Measurements from ENCODE around the gene ARHGAP15. TPM values are rescaled to one million over a fixed set of nuclear protein-coding genes. Genes with fewer than 3 reads are reported as not detected.

ARHGAP15 gene
- total RNA-seq, 1 donor from 2014 or later = 191 TPM

DNA sequence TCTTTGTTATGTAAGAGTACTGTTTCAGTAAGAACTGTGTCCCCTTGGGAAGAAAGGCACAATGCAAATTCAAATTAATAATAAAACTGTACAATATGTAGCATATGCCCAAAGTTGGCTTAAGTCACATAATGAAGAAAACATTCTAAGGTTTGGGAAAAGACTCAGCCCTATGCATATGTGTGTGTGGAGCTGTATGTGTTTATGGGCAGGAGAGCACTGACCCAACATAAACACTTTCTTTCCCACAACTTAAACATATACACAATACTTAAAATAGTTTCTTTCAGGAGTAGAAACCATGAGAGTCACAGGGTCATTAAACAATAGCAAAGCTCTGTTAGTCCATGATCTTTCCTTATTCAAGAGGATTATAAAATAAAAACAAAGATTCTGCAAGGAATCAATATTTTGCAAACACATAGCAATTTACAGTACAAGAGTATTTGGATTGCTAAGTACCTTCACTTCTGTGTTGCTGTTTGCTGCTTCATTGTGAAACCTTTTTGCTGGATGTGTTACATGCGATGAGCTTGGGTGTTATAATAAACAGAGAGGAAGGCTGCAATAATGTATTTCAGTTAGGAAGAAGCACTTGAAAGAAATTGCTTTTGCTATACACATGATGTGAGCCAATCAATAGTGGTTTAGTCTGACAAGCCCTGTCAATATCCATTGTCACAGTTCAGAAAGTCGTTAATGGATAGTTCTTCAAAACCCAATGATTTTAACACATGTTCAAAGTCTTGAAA is 347.3 kb downstream of the ARHGAP15 start:
- intact Hi-C loops (cut with micrococcal nuclease) = no loop called here

DNA sequence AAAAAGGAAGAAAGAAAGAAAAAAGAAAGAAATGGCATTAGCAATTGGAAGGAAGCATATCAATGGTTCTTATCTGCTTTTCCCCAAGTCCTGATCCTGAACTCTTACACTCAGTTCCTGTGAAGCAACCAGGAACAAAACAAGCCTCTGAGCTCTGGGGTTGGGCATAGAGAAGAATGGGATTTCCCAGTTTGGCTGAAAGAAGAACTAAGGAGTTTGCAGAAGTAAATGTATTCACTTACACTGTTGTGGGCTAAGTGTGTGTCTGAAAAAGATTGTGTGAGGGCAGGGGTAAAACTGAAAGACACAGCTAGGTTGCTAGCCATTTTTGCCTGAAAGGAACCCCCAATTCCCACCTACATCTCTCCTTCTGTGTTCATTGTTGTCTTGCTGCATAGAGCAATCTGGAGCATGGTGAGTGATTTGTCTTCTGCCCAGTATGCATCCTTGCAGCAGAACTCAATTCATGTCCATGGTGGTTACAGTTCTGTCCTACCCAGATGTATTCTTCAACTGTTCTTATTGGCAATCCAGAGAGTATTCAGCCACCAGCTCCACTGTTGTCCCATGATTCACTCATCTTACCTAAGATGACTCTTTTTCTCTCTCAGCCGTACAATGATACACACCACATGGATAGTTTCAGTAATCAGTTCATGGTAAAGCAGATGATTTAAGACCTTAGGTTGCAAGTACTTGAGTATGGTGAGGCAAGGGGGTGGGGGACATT is 348.7 kb downstream of the ARHGAP15 start:
- intact Hi-C loops (cut with micrococcal nuclease) = no loop called here

DNA sequence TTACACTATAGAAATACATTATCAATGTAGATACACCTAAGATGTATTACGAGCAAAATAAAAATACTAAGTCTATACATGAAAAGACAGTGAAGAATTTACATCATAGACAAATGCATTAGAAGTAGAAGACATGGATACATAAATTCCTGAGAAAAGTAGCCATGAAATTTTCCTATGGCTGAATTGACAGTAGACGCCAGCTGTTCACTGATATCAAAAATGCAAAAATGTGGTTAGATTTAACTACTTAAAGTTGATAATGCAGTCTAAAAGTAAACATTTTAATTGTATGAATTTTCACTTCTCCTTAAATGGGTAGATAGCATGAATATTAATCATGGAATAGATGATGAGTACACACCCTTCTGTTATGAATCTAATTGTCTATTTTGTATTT is 350.9 kb downstream of the ARHGAP15 start:
- intact Hi-C loops (cut with micrococcal nuclease) = no loop called here

DNA sequence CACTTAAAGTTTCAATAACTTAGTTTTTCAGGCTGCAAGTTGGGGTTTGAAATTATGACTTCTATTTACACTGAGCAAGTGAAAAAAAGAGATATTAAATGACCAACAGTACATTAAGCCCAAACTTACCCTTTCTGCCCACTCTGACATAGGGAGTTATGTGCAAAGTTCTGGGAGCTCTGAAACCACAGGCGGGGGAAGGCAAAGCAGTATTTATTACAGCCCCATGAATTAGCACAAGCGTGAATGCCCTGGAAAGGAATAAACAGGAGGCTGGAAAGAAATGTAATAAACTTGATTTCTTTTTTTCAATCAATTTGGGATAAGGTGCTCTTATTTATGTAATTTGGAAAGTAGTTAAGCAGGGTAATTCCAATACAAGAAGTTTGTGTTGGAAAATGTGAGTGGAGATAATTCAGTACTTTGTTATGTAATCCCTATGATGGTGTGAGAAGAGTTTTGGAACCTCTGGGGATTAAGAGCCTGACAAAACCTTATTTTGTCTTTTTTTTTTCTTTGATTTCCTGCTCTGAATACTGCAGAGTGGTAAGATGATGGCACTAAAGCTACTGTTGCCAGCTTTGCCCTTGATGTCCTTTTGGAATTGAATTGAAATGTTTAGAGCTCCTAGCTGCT is 351.5 kb downstream of the ARHGAP15 start:
- intact Hi-C loops (cut with micrococcal nuclease) = no loop called here

DNA sequence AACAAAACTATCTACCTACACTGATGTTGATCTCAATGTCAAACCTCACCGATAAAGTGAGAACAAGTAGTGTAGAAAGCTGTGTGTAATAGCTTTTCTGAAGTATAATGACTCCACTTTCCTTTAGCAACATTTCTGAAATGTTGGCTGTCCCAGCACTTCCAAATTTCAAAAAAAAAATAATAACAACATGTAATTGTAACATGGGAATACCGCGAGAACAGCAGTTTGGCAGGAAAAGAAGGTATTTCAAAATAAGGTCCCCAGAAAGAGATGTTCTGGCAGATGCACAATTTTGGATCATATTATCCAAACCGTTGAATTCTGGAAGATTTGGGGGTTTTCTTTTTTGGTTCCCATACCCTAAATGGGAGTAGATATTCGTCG is 352.0 kb downstream of the ARHGAP15 start:
- intact Hi-C loops (cut with micrococcal nuclease) = no loop called here

DNA sequence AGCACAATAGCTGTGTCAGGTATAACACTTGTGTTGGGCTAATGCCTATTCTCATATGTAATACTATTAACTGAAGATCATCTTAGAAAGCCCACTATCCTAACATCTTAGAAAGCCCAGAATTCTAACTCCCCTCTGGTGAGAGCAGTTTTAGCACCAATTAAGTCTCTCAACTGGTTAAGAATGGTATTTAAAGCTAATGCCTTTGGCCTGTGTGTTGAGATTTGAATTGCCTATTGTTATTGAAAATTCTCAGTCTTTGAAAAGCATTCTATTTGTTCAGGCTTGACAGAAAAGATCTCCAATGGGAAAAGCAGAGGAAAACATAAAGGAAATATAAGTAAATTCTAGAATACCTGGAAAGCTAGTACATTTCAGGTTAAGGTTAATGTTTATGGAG is 352.5 kb downstream of the ARHGAP15 start:
- intact Hi-C loops (cut with micrococcal nuclease) = no loop called here

DNA sequence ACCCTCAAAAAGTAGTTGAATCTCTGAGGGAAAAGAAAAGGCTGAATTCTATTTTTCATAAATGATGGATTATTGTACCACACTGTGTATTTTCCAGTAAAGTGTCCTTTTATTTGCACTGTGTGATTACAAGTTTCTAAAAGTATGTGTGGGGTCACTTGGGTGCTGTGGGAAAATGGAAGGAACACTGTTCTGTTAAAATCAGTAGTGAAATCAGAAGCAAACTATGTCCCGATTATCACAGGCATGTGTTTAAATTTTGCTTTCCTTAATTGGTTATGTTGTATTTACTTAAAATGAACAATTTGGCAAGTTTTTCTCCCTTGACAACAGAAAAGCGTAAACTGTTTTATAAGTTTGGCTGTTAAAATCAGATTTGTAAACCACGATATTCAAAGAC is 353.1 kb downstream of the ARHGAP15 start:
- intact Hi-C loops (cut with micrococcal nuclease) = no loop called here

DNA sequence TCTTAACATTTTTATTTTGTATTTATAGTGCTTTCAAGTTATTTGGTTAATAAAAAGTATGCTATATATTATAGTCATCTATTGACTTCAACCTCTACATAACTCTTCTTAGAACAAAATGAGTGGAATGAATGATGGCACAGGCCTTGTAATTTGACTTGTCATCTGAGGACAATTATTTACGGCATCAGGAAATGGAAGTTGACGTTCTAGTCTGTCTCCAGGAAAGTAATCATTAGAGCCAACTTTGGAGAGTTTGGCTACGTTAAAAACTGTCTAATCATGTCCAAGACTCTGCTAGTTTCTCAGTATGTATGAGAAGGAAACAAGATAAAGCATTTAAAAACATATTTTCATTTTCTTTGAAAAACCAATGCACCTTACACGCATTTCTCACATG is 353.6 kb downstream of the ARHGAP15 start:
- intact Hi-C loops (cut with micrococcal nuclease) = no loop called here

DNA sequence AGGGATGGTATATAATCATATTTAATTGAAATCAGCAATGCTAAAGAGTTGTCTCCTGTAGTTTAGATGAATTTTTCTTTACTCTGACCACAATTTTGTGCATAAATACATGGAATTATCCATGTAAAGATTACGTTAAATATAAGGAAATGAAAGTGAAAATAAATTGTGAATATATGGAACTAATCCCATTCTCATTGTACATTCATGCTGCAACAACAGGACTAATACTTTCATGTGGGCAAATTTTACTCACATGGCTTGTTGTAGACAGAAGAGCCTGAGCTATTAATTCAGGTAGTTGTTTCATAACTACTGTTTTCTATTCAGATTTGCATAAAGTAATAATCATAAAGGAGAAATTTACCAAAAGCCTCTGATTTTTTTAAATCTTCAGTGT is 357.8 kb downstream of the ARHGAP15 start:
- intact Hi-C loops (cut with micrococcal nuclease) = no loop called here

DNA sequence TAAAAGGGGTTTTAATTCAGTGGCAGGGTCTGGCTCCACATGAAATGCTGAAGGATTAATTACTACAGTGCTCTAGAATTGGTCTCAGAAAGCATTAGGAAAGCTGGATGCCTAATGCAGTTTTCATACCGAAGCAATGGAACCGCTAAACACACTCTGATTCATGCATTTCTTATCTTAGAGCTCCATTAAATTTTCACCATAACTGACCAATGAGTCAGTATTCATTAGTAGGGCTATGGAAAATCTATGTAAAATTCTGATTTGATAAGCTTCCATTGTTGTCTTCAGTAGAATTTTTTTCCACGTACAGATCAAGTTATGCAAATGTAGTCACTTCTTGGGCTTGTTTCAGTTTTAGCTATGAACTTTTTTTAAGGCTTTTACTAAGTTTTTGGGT is 359.9 kb downstream of the ARHGAP15 start:
- intact Hi-C loops (cut with micrococcal nuclease) = no loop called here

DNA sequence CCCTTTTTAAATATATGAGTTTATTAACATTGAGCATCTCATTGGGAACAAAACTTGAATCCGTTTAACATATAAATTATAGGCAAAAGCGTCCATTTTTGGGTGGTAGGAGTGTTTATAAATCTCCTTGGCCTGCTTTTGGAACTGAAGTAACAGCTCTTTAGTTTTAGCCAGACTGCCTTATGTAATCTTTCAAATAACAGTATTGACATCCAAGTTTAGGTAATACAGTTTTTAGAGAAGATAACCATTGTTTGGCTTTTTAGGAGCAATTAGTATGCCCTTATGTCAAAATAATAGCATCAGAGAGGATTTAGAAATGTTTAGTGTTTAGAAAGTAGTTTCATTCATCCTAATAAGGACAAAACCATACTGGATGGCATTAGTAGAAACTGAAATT is 361.9 kb downstream of the ARHGAP15 start:
- intact Hi-C loops (cut with micrococcal nuclease) = no loop called here

DNA sequence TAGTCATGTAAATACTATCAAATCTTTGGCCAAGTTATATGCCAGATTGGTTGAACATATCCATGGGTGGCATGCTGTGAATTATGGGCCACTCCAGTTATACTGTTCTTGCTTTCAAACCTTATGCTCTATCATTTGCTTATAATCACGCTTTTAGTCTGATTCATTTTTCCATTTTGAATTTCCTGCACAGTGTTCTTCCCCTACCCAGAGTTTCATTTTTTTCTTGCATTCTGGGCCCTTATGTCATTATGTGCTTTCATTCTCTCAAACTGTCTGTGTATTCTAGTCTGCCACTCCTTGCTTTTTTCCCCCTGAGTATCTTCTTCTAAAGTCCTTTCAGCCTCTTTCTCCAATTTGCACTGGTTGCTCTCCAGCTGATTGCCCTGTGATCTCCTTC is 364.1 kb downstream of the ARHGAP15 start:
- intact Hi-C loops (cut with micrococcal nuclease) = no loop called here

DNA sequence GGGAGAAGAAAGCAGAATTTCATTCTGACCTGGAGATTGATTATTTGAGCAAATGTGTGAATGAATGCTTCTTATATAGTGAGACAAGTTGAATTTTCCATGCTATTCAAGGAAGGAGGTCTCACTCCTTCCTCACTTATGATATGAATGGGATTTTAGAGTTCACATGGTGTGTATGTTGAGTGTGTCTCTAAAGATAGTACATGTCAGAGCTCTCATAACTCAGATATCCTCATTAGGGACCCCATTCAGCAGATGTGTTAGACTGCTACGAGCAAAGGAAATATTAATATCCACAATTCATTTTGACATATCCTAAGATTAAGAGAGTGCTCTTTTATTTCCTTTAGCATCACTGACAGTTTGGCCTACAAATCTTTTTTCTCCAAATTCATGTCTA is 368.5 kb downstream of the ARHGAP15 start:
- intact Hi-C loops (cut with micrococcal nuclease) = no loop called here

DNA sequence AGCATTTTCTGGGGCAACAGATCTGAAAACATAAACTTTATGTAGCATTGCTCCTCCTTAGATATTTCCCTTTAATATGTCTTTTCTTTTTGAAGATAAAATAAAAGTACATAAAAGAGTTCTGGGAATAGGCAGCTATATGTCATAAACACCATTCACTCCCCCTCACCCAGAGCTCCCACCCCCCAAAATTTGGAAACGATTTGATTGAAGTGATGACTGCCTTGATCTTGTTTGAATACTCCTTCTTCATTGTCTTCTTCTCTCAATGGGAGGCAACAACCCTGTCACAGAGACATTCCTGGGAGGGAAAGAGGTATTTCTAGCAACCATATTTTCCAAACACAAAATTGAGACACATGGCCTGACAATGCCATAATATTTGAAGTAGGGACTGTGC is 369.3 kb downstream of the ARHGAP15 start:
- intact Hi-C loops (cut with micrococcal nuclease) = no loop called here

DNA sequence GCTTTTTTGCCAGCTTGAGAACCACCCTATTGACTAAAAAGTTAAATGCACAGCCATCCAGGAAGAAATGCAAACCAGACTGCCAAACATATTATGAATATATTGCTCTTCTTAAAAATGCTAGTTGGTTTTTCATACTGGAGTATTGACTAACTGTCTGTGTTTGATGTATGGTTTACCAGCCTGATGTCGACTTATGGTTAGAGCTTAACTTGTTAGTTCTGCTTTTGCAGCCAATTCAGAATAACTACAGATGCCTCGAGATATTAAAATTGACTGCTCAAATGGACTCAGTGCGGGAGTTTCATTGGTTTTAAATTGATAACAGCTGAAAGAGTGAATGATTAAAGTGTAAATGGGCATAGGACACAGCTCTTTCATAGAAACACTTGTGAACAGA is 369.8 kb downstream of the ARHGAP15 start:
- intact Hi-C loops (cut with micrococcal nuclease) = no loop called here

DNA sequence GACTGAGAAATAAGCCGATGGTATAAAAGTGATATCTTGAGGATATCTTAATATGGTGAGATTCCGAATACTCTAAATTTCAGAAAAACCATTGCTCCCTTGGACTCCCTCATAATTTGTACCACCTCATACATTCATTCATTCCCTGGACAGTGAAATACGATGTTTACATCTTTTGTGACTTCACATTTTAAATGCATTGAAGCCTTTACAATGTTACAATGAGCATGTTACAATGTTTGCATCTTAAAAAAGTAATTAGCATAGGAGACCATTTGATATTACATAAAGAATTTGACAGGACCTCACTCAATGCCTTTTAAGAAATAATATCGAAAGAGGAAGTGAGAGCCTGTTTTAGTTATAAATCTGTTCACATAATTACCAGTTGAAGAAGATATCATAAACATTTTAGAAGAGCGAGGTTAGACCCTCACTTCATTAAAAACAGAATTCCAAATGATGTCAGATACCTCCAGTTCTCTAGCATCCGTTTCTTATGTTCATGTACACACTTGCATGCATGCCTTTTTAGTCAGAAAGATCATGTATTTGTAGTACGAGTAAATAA is 372.0 kb downstream of the ARHGAP15 start:
- intact Hi-C loops (cut with micrococcal nuclease) = no loop called here

DNA sequence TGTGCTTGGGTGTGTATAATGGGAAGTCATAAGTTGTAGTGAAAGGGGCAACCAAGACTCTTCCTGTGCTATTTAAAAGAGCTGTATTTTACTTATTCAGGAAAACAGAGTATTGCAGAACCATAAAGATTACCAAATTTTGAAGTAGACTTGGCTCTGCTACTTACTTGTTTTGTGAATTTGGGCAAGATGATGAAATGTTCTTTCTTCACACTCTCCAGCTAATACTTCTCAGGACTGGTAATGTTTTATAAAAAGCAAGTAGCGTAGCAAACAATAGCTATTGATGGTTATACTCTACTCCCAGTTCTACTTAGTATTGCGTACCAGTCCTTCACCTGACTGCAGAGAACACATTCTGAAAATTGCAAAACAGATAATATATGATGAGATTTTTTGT is 374.1 kb downstream of the ARHGAP15 start:
- intact Hi-C loops (cut with micrococcal nuclease) = no loop called here

DNA sequence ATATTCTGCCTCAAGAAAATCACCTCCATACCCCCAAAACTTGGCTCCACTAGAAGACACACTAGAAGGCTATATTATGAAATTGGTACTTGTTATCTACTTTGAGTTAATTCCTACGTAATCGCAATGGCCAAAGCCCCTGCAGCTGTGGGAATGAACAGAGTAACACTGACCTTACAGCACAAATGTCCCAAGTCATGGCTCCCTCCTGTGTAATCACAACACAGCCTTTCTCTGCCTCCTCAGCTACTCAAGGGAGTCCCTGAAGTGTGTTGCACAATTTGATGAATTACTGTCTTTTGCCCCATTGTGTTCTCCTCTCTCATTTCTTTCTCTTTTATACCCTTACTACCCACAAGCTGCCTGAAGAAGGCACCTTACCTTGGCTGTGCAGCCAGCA is 375.2 kb downstream of the ARHGAP15 start:
- intact Hi-C loops (cut with micrococcal nuclease) = no loop called here

DNA sequence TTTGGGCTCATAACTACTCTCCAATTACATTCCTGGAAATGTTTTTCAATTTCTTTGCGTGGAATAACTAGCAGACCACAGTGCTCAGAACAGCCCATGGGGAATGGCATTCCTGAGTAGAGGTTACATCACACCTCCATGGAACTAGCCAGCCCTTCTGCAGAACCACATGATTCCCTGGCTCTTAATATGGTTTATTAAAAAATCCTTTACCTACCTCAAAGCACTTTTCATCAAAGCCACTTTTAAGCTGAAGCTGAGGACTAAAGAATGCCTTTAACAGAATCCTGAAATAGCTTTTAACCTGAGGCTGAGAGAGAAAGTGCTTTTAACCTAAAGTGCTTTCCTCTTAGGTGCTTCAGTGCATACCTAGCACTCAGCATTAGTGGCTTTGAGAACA is 376.3 kb downstream of the ARHGAP15 start:
- intact Hi-C loops (cut with micrococcal nuclease) = no loop called here

DNA sequence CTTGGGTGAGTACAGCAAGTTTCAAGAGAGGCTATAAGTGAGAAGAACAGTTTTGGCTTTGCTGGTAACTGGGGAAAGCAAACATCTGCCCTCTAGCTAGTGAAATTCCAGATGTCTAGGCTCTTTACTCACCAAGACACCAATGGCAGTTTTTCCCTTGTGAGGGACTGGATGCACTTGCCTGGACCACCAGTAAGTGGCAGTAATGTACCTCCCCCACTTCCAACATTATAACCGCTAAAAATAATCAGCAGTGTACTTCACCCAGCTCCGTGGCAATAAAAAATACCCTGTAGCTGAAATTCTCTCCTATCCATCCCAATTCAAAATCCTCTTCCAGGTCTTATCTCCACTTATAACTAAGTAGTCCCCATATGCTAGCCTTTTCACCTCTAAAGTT is 383.9 kb downstream of the ARHGAP15 start:
- intact Hi-C loops (cut with micrococcal nuclease) = no loop called here

DNA sequence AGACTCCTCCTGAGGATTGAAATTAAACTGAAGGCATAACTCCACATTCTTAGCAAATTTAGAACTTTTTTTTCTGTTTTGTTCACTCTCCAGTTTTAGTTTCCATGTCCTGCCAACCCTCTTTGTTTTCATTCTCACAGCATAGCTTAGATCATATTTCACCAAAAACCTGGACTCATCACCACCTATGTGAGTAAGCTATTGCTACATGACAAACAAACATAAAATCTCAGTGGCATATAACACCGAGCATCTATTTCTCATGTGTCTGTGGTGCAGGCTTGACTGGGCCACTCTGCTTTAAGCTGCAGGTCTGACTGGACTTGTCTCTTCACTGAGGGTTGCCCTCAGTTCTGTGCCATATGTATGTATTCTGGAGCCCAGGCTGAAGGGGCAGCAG is 385.2 kb downstream of the ARHGAP15 start:
- intact Hi-C loops (cut with micrococcal nuclease) = no loop called here

DNA sequence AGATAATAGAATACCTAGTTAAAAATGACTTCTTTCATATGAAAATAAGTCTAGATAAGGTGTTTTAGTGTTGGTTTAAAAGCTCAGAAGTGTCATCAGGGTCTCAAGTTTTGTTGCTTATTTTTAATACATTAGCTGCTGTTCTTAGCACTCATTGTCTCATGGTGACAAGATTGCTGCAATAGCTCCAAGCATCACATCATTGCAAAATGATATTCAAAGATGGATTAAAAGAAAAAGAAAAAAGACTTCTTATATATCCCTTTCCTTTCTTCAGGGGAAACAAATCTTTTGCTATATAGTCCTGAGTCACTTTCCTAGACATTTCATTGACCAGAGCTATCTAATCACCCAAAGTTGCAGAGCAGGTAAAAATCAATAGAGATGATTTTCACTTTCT is 386.1 kb downstream of the ARHGAP15 start:
- intact Hi-C loops (cut with micrococcal nuclease) = no loop called here

All from T-helper 2 cell treated with Interferon-gamma antibody and Interleukin-4, amounts not matched to agents 100 ng/mL and 5 ng/mL, for 36 hours (primary cell).